ENCODE results near the gene HS6ST2.

Gene HS6ST2

DNA sequence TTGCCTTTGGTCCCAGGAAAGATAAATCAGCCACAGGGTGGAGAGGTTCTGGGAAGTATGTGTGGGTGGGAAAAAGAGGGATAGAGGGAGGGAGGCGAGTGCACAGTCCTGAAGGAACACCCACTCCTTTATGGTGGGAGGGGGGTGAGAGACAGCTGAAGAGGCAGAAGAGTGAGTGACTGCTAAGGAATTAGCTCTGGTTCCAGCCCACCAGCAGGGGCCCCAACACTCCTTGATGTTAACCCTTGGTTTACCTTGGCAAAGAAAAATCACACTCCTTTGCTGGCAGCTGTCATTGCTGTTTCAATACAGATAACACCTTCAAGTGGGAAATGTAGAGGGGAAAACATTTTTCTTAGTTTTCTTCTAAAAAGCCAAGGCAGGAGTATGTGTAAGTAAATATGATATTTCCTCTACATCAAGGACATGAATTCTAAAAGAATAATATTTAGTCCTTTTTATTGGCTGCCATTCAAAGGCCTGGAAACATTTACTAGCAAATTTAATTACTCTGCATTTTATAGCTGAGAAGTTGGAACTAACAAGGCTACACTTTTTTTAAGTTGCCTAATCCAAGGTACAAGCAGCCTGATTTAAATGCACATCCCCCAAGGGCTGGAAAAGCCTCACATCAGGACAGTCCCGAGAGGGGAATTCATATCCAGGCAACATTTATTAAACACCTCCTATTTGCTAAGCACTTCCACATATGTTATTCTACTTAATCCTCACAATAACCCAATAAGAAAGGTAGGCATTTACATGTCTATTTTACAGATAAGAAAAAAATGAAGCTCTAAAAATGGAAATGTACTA is 81.7 kb downstream of the HS6ST2 start (continued):
- TF ChIP-seq ZNF391 (tag by site-specific recombination; IDR thresholded peaks at IDR 0.05; ENCODE audit: borderline replicate concordance, low read depth), result no peak
- TF ChIP-seq, protein P1, sequence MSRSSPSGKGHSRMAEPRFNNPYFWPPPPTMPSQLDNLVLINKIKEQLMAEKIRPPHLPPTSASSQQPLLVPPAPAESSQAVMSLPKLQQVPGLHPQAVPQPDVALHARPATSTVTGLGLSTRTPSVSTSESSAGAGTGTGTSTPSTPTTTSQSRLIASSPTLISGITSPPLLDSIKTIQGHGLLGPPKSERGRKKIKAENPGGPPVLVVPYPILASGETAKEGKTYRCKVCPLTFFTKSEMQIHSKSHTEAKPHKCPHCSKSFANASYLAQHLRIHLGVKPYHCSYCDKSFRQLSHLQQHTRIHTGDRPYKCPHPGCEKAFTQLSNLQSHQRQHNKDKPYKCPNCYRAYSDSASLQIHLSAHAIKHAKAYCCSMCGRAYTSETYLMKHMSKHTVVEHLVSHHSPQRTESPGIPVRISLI (tag by site-specific recombination; IDR thresholded peaks at IDR 0.05), result no peak
- TF ChIP-seq ZNF529 (tag by site-specific recombination; IDR thresholded peaks at IDR 0.05; ENCODE audit: insufficient replicate concordance), result no peak
- TF ChIP-seq HIC1 (tag by site-specific recombination; IDR thresholded peaks at IDR 0.05), result no peak
- TF ChIP-seq ZNF23 (tag by site-specific recombination; IDR thresholded peaks at IDR 0.05; ENCODE audit: borderline replicate concordance), result no peak
- TF ChIP-seq HOXA7 (CRISPR knock-in tag; IDR thresholded peaks at IDR 0.05; ENCODE audit: borderline replicate concordance), result no peak
- TF ChIP-seq KLF1 (tag by site-specific recombination; IDR thresholded peaks at IDR 0.05), result no peak
- TF ChIP-seq ZNF585B (tag by site-specific recombination; IDR thresholded peaks at IDR 0.05), result no peak
- TF ChIP-seq ZBTB48 (tag by site-specific recombination; IDR thresholded peaks at IDR 0.05), result no peak
- TF ChIP-seq PRDM2 (tag by site-specific recombination; IDR thresholded peaks at IDR 0.05; ENCODE audit: borderline replicate concordance), result no peak
- TF ChIP-seq OSR2 (tag by site-specific recombination; IDR thresholded peaks at IDR 0.05), result no peak
- no peak for TF ChIP-seq OVOL3 (tag by site-specific recombination; IDR thresholded peaks at IDR 0.05)
- TF ChIP-seq, protein P2, sequence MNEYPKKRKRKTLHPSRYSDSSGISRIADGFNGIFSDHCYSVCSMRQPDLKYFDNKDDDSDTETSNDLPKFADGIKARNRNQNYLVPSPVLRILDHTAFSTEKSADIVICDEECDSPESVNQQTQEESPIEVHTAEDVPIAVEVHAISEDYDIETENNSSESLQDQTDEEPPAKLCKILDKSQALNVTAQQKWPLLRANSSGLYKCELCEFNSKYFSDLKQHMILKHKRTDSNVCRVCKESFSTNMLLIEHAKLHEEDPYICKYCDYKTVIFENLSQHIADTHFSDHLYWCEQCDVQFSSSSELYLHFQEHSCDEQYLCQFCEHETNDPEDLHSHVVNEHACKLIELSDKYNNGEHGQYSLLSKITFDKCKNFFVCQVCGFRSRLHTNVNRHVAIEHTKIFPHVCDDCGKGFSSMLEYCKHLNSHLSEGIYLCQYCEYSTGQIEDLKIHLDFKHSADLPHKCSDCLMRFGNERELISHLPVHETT (tag by site-specific recombination; IDR thresholded peaks at IDR 0.05), result no peak
- no peak for TF ChIP-seq ZNF501 (tag by site-specific recombination; IDR thresholded peaks at IDR 0.05)
- TF ChIP-seq, protein P3, sequence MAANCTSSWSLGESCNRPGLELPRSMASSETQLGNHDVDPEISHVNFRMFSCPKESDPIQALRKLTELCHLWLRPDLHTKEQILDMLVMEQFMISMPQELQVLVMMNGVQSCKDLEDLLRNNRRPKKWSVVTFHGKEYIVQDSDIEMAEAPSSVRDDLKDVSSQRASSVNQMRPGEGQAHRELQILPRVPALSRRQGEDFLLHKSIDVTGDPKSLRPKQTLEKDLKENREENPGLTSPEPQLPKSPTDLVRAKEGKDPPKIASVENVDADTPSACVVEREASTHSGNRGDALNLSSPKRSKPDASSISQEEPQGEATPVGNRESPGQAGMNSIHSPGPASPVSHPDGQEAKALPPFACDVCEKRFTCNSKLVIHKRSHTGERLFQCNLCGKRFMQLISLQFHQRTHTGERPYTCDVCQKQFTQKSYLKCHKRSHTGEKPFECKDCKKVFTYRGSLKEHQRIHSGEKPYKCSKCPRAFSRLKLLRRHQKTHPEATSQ (tag by site-specific recombination; IDR thresholded peaks at IDR 0.05), result no peak
- TF ChIP-seq ZBTB10 (tag by site-specific recombination; IDR thresholded peaks at IDR 0.05), result no peak
- TF ChIP-seq ZNF221 (tag by site-specific recombination; IDR thresholded peaks at IDR 0.05; ENCODE audit: borderline replicate concordance), result no peak
- TF ChIP-seq GLI4 (tag by site-specific recombination; IDR thresholded peaks at IDR 0.05), result no peak
- no peak for TF ChIP-seq ZNF785 (tag by site-specific recombination; IDR thresholded peaks at IDR 0.05)
- TF ChIP-seq ZNF660 (tag by site-specific recombination; IDR thresholded peaks at IDR 0.05), result no peak
- no peak for TF ChIP-seq ZNF324 (tag by site-specific recombination; IDR thresholded peaks at IDR 0.05)
- no peak for TF ChIP-seq ZNF433 (tag by site-specific recombination; IDR thresholded peaks at IDR 0.05; ENCODE audit: low read depth)
- TF ChIP-seq ZNF169 (tag by site-specific recombination; IDR thresholded peaks at IDR 0.05), result no peak
- TF ChIP-seq ZFHX2 (tag by site-specific recombination; conservative IDR thresholded peaks at IDR 0.05), result peak; percentile 98
- TF ChIP-seq SP7 (tag by site-specific recombination; IDR thresholded peaks at IDR 0.05), result peak; percentile 44
